ENCODE data around the gene CREM.

The CREM gene

DNA sequence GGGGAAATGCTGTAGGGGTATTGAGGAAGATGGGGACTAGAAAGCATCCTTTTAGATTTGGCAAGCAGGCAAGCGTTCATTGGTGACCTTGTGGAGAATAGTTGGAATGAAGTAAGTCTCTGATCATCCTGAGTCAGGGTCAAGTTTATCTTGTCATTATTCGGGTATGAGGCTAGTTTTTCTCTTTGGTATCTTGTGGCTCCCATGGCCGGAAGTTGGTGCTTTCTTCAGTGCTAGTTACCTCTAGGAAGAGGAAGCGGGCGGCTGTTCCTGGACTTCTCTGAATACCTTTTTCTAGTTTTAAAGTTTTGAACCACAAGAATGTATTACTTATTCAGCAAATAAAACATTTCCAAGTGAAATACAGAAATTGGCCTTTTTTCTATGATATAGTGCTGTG lies 9.2 kb downstream of the CREM start:
- DNase-seq (ENCODE audit: low read depth, low spot score), result no peak

- no peak for DNase-seq (ENCODE audit: low read depth, low spot score)
Observed at GRCh38 chr10:35136263-35136815, 9.7 kb downstream of the CREM start.

DNA sequence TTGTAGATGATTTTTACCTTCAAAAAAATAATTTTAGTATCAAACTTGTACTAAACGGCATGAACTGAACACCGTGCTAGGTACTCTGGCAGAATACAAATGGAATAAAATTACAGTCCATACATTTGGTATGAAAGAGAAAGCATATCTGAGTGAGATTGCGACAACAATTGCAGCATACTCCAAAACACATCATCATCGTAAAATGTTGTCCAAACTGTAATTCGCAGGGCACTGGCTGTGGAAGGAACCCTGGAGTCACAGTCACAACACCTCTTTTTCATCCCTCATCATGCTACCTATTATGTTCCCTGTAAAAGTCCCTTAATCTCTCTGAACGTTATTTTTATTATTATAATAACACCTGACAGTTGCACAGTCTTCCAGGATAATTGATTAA lies 13.5 kb downstream of the CREM start:
- no peak for DNase-seq (ENCODE audit: low read depth, low spot score)

- no peak for DNase-seq (ENCODE audit: low read depth, low spot score)
Observed at GRCh38 chr10:35140727-35141126, 14.1 kb downstream of the CREM start.

GRCh38 chr10:35150308-35150707 lies 23.7 kb downstream of the CREM start:
- no peak for DNase-seq (ENCODE audit: low read depth, low spot score)

GRCh38 chr10:35152992-35153391 lies 26.3 kb downstream of the CREM start:
- no peak for DNase-seq (ENCODE audit: low read depth, low spot score)

GRCh38 chr10:35153716-35154115 lies 27.1 kb downstream of the CREM start:
- DNase-seq (ENCODE audit: low read depth, low spot score), result no peak

- DNase-seq (ENCODE audit: low read depth, low spot score), result no peak
Observed at GRCh38 chr10:35160743-35161142, 34.1 kb downstream of the CREM start.

- no peak for DNase-seq (ENCODE audit: low read depth, low spot score)
Observed at GRCh38 chr10:35161906-35162305, 35.3 kb downstream of the CREM start.

- DNase-seq (ENCODE audit: low read depth, low spot score), result no peak
Observed at GRCh38 chr10:35165136-35165535, 38.5 kb downstream of the CREM start.

- DNase-seq (ENCODE audit: low read depth, low spot score), result no peak
Observed at GRCh38 chr10:35165811-35166210, 39.2 kb downstream of the CREM start.

- no peak for DNase-seq (ENCODE audit: low read depth, low spot score)
Observed at GRCh38 chr10:35166607-35167006, 40.0 kb downstream of the CREM start.

DNA sequence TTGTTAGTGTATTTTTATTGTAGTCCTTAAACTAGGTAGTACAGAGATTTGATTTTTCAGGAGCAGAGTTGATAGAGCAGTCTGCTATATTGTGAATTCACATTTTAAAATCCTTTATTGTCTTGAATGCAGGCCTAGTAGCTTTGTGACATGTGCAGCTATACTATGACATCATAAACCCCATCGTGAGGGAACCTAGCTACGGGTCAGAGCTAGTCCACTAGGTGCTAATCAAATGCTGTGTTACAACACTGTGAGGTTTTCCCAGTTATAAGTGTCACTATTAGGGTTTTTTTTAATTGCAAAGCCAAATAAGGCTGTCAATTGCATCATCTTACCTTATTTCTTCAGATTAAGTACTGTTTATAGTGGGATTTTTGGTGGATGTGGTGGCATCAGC lies 40.7 kb downstream of the CREM start:
- no peak for DNase-seq (ENCODE audit: low read depth, low spot score)

DNA sequence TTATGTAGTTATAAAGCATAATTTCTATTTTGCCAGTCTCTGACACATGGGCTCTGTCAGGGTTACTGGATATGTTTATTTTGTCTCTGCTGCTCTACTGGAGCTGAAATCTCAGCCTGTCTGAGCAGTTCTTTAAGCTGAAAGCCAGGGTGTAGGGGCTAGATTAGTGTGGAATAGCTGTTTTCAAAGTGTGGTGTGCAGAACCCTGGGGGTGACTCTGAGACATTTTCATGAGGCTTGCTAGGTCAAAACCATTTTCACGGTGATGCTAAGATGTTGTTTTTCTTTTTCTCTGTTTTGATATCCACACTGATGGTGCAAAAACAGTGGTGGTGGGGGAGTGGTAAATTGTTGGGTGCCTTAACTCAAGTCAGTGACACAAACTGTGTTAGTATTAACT lies 45.5 kb downstream of the CREM start:
- no peak for DNase-seq (ENCODE audit: low read depth, low spot score)

GRCh38 chr10:35172574-35172973 lies 45.9 kb downstream of the CREM start:
- DNase-seq (ENCODE audit: low read depth, low spot score), result no peak

DNA sequence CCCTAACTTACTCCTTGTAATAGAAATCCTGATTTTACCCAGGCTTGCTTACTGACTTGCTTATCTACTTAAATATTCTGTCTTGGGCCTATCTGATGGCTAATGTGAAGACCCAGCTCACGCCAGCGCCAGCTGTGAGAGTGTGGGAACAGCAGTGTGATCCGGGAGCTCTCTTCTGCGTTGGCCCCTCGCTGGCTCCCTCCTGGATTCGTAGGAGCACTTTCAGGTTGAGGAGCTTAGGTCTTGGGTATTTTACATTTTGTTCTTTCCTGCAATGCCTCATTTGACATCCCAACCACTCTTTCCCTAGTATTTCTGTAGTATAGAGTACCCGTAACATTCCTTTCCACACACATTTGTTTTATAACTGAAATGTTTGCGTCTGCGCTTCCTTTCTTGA lies 51.7 kb downstream of the CREM start:
- DNase-seq (ENCODE audit: low read depth, low spot score), result no peak

DNA sequence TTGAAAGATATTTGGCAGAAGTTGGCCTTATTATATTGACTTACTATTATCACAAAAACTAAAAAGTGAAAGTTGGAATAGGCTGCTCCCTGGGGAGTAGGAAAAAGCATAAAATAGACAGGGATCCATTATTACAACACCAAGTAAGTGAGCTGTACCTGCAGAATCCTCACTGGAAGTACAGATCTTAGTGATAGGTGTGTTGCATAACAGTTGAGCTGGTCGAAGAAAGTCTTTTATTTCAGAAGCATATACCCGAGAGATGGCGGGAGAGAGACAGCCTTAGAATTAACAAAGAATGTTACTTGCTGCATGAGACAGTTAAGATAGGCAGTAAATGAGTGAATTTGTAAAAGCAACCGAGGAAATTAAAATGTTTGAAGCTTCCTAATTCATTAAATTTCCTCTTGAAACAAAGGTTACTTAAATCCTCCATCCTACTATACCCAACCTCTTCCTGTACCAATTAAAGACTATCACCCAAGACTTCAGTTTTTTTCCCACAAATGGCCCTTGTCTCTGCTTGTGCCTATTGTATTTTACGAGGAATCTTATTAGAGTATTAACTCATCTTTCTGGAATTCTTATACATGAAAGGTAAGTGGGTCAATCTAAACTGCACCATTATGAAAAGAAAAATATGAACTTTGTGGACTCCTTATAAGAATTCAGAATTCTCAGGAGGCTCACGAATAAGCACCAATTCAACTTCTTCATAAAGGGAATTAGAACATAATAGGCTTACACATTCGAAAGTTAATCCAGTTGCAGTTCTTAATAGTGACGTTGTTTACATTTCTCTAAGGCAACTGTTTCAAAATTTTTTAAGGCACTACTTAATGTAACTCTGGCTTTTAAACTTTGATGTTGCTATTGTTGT lies 56.2 kb downstream of the CREM start:
- no peak for DNase-seq (ENCODE audit: low read depth, low spot score)

- no peak for DNase-seq (ENCODE audit: low read depth, low spot score)
Observed at GRCh38 chr10:35184527-35185171, 58.0 kb downstream of the CREM start.

- no peak for DNase-seq (ENCODE audit: low read depth, low spot score)
Observed at GRCh38 chr10:35185260-35186034, 58.8 kb downstream of the CREM start.

DNA sequence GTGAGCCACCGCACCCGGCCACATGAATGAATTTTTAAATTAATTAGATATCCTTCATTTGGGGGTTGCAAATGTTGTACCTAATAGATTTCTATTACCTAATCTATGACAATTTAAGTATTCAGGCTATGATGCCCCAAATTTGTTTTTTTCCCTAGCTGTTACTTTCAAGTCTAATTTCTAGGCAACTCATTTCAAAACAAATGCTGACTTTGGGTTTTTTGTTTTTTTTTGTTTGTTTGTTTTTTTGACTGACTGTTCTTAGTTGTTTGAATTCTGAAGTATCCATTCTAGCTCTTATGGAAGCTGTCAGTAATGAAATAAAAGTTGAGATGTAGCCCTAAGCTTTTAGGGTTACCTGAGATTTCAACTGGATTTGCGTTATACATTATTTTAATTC lies 62.3 kb downstream of the CREM start:
- no peak for DNase-seq (ENCODE audit: low read depth, low spot score)

DNA sequence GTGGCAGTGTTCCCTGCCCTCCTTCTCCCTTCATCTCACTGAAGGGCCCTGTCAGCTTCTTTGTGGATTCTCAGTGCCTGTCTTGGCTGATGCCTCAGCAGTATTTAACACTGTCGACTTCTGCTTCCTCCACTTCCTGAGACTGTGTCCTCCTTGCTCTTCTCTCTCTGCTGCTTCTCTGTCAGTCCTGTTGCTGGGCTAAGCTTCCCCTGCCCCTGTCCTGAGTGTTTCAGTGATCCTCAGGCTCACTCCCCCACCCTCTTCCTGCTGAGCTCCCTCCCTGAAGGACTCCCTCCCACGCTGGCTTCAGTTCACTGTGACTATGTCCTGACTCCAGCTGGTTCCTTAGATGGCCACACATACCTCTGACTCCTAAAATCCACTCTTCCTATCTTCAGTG lies 64.9 kb downstream of the CREM start:
- DNase-seq (ENCODE audit: low read depth, low spot score), result no peak

GRCh38 chr10:35192645-35193249 lies 66.1 kb downstream of the CREM start:
- no peak for DNase-seq (ENCODE audit: low read depth, low spot score)

Data from activated CD4-positive, CD25-positive, alpha-beta regulatory T cell treated with anti-CD3 and anti-CD28 coated beads, Interleukin-2, amount 50 U/mL, for 16 hours (primary cell).